ENCODE results near the gene GPR108. TPM values are rescaled to one million over a fixed set of nuclear protein-coding genes. Genes with fewer than 3 reads are reported as not detected.
"Not testable (repeated sequence)": the region's sequence is repeated elsewhere in the genome, so short reads cannot be mapped to it uniquely, and the experiment has no call there.

GPR108 gene
- total RNA-seq, 1 donor from 2014 or later = 45.4 TPM

- DNase-seq (ENCODE audit: extremely low spot score, unreplicated experiment) = no peak
- Mint-ChIP-seq H3K4me3 (ENCODE audit: unreplicated experiment) (no peak overlapping the region), H3K27ac (ENCODE audit: unreplicated experiment) (no peak overlapping the region), H3K9me3 (ENCODE audit: unreplicated experiment) (no peaks in the 10 kb centered on the region), H3K36me3 (ENCODE audit: unreplicated experiment) (peaks cover 29% of the 10 kb centered on the region), H3K27me3 (ENCODE audit: unreplicated experiment) (no peaks in the 10 kb centered on the region), H3K4me1 (ENCODE audit: unreplicated experiment) (peaks cover 15% of the 10 kb centered on the region)
- TF ChIP-seq CTCF (IDR thresholded peaks at IDR 0.05) = no peak
These were observed 13.8 kb upstream of the GPR108 start for GRCh38 chr19:6751189-6751588.

- Mint-ChIP-seq H3K4me3 (ENCODE audit: unreplicated experiment) (no peak overlapping the region), H3K9me3 (ENCODE audit: unreplicated experiment) (no peaks in the 10 kb centered on the region)
These were observed 12.7 kb upstream of the GPR108 start for GRCh38 chr19:6750062-6750461.

GRCh38 chr19:6748543-6748942 is 11.2 kb upstream of the GPR108 start:
- not testable (repeated sequence) for DNase-seq (ENCODE audit: extremely low spot score, unreplicated experiment); H3K27me3 Mint-ChIP-seq (ENCODE audit: unreplicated experiment); H3K4me3 Mint-ChIP-seq (ENCODE audit: unreplicated experiment); H3K27ac Mint-ChIP-seq (ENCODE audit: unreplicated experiment); H3K9me3 Mint-ChIP-seq (ENCODE audit: unreplicated experiment)
- Mint-ChIP-seq H3K36me3 (ENCODE audit: unreplicated experiment) (peaks cover 34% of the 10 kb centered on the region), H3K4me1 (ENCODE audit: unreplicated experiment) (peaks cover 35% of the 10 kb centered on the region)

More at GRCh38 chr19:6750062-6750461, 12.7 kb upstream of the GPR108 start:
- Mint-ChIP-seq H3K4me1 (ENCODE audit: unreplicated experiment) (peaks cover 22% of the 10 kb centered on the region), H3K27me3 (ENCODE audit: unreplicated experiment) (no peaks in the 10 kb centered on the region), H3K36me3 (ENCODE audit: unreplicated experiment) (peaks cover 31% of the 10 kb centered on the region), H3K27ac (ENCODE audit: unreplicated experiment) (no peak overlapping the region)
- no peak for TF ChIP-seq CTCF (IDR thresholded peaks at IDR 0.05)
- no peak for DNase-seq (ENCODE audit: extremely low spot score, unreplicated experiment)

GRCh38 chr19:6745965-6746364 is 8.6 kb upstream of the GPR108 start:
- Mint-ChIP-seq H3K4me1 (ENCODE audit: unreplicated experiment) (peaks cover 50% of the 10 kb centered on the region), H3K4me3 (ENCODE audit: unreplicated experiment) (no peak overlapping the region), H3K27me3 (ENCODE audit: unreplicated experiment) (no peaks in the 10 kb centered on the region), H3K9me3 (ENCODE audit: unreplicated experiment) (no peaks in the 10 kb centered on the region), H3K36me3 (ENCODE audit: unreplicated experiment) (peaks cover 33% of the 10 kb centered on the region), H3K27ac (ENCODE audit: unreplicated experiment) (peak overlapping the region; percentile 93)
- TF ChIP-seq CTCF (IDR thresholded peaks at IDR 0.05) = no peak
- no peak for DNase-seq (ENCODE audit: extremely low spot score, unreplicated experiment)

GRCh38 chr19:6744381-6745301 is 7.3 kb upstream of the GPR108 start:
- Mint-ChIP-seq H3K9me3 (ENCODE audit: unreplicated experiment) (no peaks in the 10 kb centered on the region), H3K4me1 (ENCODE audit: unreplicated experiment) (peaks cover 50% of the 10 kb centered on the region), H3K27ac (ENCODE audit: unreplicated experiment) (peak overlapping the region; percentile 93), H3K27me3 (ENCODE audit: unreplicated experiment) (no peaks in the 10 kb centered on the region), H3K36me3 (ENCODE audit: unreplicated experiment) (peaks cover 30% of the 10 kb centered on the region), H3K4me3 (ENCODE audit: unreplicated experiment) (peak overlapping the region; percentile 56)
- peak; percentile 92 for DNase-seq (ENCODE audit: extremely low spot score, unreplicated experiment)
- no peak for TF ChIP-seq CTCF (IDR thresholded peaks at IDR 0.05)
